ENCODE results near the gene KLHL29. TPM values are rescaled to one million over a fixed set of nuclear protein-coding genes. Genes with fewer than 3 reads are reported as not detected.
A peak's percentile ranks its signal among the peaks of the same experiment; 100 is the strongest.
"Not testable (repeated sequence)": the region's sequence is repeated elsewhere in the genome, so short reads cannot be mapped to it uniquely, and the experiment has no call there.

The KLHL29 gene
- total RNA-seq, 4 donors from 2014 or later, result 10.1 to 27.3 (median 15.7) TPM

GRCh38 chr2:23347471-23348092 lies 37.4 kb upstream of the KLHL29 start:
- WGBS, 2 donors, result 82 to 85% methylated on average over 13 to 18 of the region's 18 CpGs
- H3K4me3 ChIP-seq (ENCODE audit: low read depth, poor library complexity, severe bottlenecking), result no peak overlapping the region
- intact Hi-C loops (cut with DNase I; ENCODE audit: low total_unique reads), result no loop called here
- DNase-seq (ENCODE audit: low spot score in 2 of 2), result peak in 1 of 2 donors; percentile 80
- TF ChIP-seq POLR2A (IDR thresholded peaks at IDR 0.05) (no peak), CTCF (IDR thresholded peaks at IDR 0.05) (no peak)

- 82 to 88% methylated on average over 6 to 7 of the region's 10 CpGs for WGBS, 2 donors
- DNase-seq (ENCODE audit: low spot score in 2 of 2); intact Hi-C loops (cut with DNase I; ENCODE audit: low total_unique reads); H3K4me3 ChIP-seq (ENCODE audit: low read depth, poor library complexity, severe bottlenecking): not testable (repeated sequence)
Observed at GRCh38 chr2:23348093-23348481, 36.9 kb upstream of the KLHL29 start.

- DNase-seq (ENCODE audit: low spot score in 2 of 2), result peak in 1 of 2 donors; percentile 53
- WGBS, 2 donors, result 94 to 96% methylated on average over 7 of the region's 7 CpGs
- H3K4me3 ChIP-seq (ENCODE audit: low read depth, poor library complexity, severe bottlenecking), result no peak overlapping the region
- intact Hi-C loops (cut with DNase I; ENCODE audit: low total_unique reads), result no loop called here
- TF ChIP-seq POLR2A (IDR thresholded peaks at IDR 0.05) (no peak), CTCF (IDR thresholded peaks at IDR 0.05) (no peak)
Observed at GRCh38 chr2:23349508-23349907, 35.5 kb upstream of the KLHL29 start.

- WGBS, 2 donors, result 86 to 88% methylated on average over 15 to 16 of the region's 16 CpGs
- TF ChIP-seq POLR2A (IDR thresholded peaks at IDR 0.05) (no peak), CTCF (IDR thresholded peaks at IDR 0.05) (no peak)
- H3K4me3 ChIP-seq (ENCODE audit: low read depth, poor library complexity, severe bottlenecking), result no peak overlapping the region
- intact Hi-C loops (cut with DNase I; ENCODE audit: low total_unique reads), result no loop called here
- peak in 1 of 2 donors; percentile 70 for DNase-seq (ENCODE audit: low spot score in 2 of 2)
Observed at GRCh38 chr2:23350041-23350791, 34.8 kb upstream of the KLHL29 start.

- 83 to 86% methylated on average over 8 of the region's 8 CpGs for WGBS, 2 donors
- no peak overlapping the region for H3K4me3 ChIP-seq (ENCODE audit: low read depth, poor library complexity, severe bottlenecking)
- no peak for TF ChIP-seq CTCF (IDR thresholded peaks at IDR 0.05)
- peak in 1 of 2 donors; percentile 75 for DNase-seq (ENCODE audit: low spot score in 2 of 2)
- intact Hi-C loops (cut with DNase I; ENCODE audit: low total_unique reads), result no loop called here
Observed at GRCh38 chr2:23350792-23351355, 34.1 kb upstream of the KLHL29 start.

- intact Hi-C loops (cut with DNase I; ENCODE audit: low total_unique reads), result no loop called here
- WGBS, 2 donors, result 18 to 25% methylated on average over 32 to 37 of the region's 37 CpGs
- peak; percentile 58 to 95 for DNase-seq (ENCODE audit: low spot score in 2 of 2)
Observed at GRCh38 chr2:23351388-23352141, 33.4 kb upstream of the KLHL29 start.

More at GRCh38 chr2:23351388-23352141, 33.4 kb upstream of the KLHL29 start:
- TF ChIP-seq CTCF (IDR thresholded peaks at IDR 0.05) (peak in 1 of 3 donors; percentile 43), POLR2A (IDR thresholded peaks at IDR 0.05) (no peak)
- H3K4me3 ChIP-seq (ENCODE audit: low read depth, poor library complexity, severe bottlenecking), result no peak overlapping the region
